ENCODE data around the gene IVNS1ABP. TPM values are rescaled to one million over a fixed set of nuclear protein-coding genes. Genes with fewer than 3 reads are reported as not detected.
"Not testable (repeated sequence)": the region's sequence is repeated elsewhere in the genome, so short reads cannot be mapped to it uniquely, and the experiment has no call there.

IVNS1ABP gene
- total RNA-seq = 100 to 1,000 TPM; 136 to 144 TPM

- peak; percentile 96 for DNase-seq
- ChIA-PET POLR2A (interaction anchor here (0.7 to 4.4 kb wide), 38 partner anchors 9 to 570 kb away, joined by 3 to 62 read pairs (median 8); partner anchors contain the start of genes NIBAN1, SWT1 and TRMT1L), CTCF (interaction anchor here (0.7 to 4.0 kb wide), 13 partner anchors 20 to 364 kb away, joined by 3 to 29 read pairs (median 6); partner anchors contain the start of gene SWT1)
- H3K4me3 Mint-ChIP-seq = peak within 1 kb of the TSS; percentile 95
- H3K27ac Mint-ChIP-seq = peak within 1 kb of the TSS; percentile 96
- peaks cover 52% of the 10 kb centered on the region for H3K36me3 Mint-ChIP-seq (ENCODE audit: low read depth)
- peaks cover 11% of the 10 kb centered on the region for H3K9me3 Mint-ChIP-seq
- H3K4me1 Mint-ChIP-seq = peaks cover 50% of the 10 kb centered on the region
- H3K27me3 Mint-ChIP-seq = no peaks in the 10 kb centered on the region
Observed at GRCh38 chr1:185317034-185317885, at the start of gene IVNS1ABP. TSS of gene IVNS1ABP (minus strand) at chr1:185317243. CDS start at chr1:185309493, 7,750 bp downstream.

GRCh38 chr1:185365951-185366350 is 48.9 kb upstream of the IVNS1ABP start:
- peaks cover 14% of the 10 kb centered on the region for H3K36me3 Mint-ChIP-seq (ENCODE audit: low read depth)
- H3K4me3 Mint-ChIP-seq = no peak overlapping the region
- H3K9me3 Mint-ChIP-seq = peaks cover 16% of the 10 kb centered on the region
- ChIA-PET POLR2A (interaction anchor here (0.6 kb wide), 1 partner anchor 1251 kb away, joined by 3 read pairs; no protein-coding TSS in a partner anchor), CTCF (interaction anchor here (1.5 kb wide), 1 partner anchor 10 kb away, joined by 3 read pairs; no protein-coding TSS in a partner anchor)
- peaks cover 2% of the 10 kb centered on the region for H3K27me3 Mint-ChIP-seq
- H3K4me1 Mint-ChIP-seq = peaks cover 14% of the 10 kb centered on the region
- DNase-seq = no peak
- no peak overlapping the region for H3K27ac Mint-ChIP-seq

GRCh38 chr1:185364528-185364927 is 47.5 kb upstream of the IVNS1ABP start:
- H3K27ac Mint-ChIP-seq, DNase-seq, H3K4me3 Mint-ChIP-seq, POLR2A ChIA-PET, H3K27me3 Mint-ChIP-seq: not testable (repeated sequence)
- Mint-ChIP-seq H3K36me3 (ENCODE audit: low read depth) (peaks cover 17% of the 10 kb centered on the region), H3K9me3 (peaks cover 20% of the 10 kb centered on the region), H3K4me1 (peaks cover 14% of the 10 kb centered on the region)
- CTCF ChIA-PET = interaction anchor here (1.5 kb wide), 1 partner anchor 9 kb away, joined by 3 read pairs; no protein-coding TSS in a partner anchor

GRCh38 chr1:185363205-185363604 is 46.2 kb upstream of the IVNS1ABP start:
- peaks cover 5% of the 10 kb centered on the region for H3K27me3 Mint-ChIP-seq
- no peak overlapping the region for H3K27ac Mint-ChIP-seq
- ChIA-PET POLR2A (no interaction called here), CTCF (no interaction called here)
- H3K36me3 Mint-ChIP-seq (ENCODE audit: low read depth) = peaks cover 19% of the 10 kb centered on the region
- H3K4me3 Mint-ChIP-seq = no peak overlapping the region
- H3K9me3 Mint-ChIP-seq = peaks cover 23% of the 10 kb centered on the region
- DNase-seq = no peak
- H3K4me1 Mint-ChIP-seq = peaks cover 11% of the 10 kb centered on the region

GRCh38 chr1:185360714-185361113 is 43.7 kb upstream of the IVNS1ABP start:
- POLR2A ChIA-PET = interaction anchor here (0.6 kb wide), 1 partner anchor 256 kb away, joined by 3 read pairs; no protein-coding TSS in a partner anchor
- H3K9me3 Mint-ChIP-seq = peaks cover 26% of the 10 kb centered on the region
- CTCF ChIA-PET = no interaction called here
- peaks cover 19% of the 10 kb centered on the region for H3K36me3 Mint-ChIP-seq (ENCODE audit: low read depth)
- peaks cover 11% of the 10 kb centered on the region for H3K4me1 Mint-ChIP-seq
- DNase-seq = no peak
- H3K4me3 Mint-ChIP-seq = no peak overlapping the region
- peaks cover 5% of the 10 kb centered on the region for H3K27me3 Mint-ChIP-seq
- no peak overlapping the region for H3K27ac Mint-ChIP-seq

- Mint-ChIP-seq H3K27me3 (peaks cover 5% of the 10 kb centered on the region), H3K4me1 (peaks cover 11% of the 10 kb centered on the region), H3K9me3 (peaks cover 26% of the 10 kb centered on the region), H3K27ac (no peak overlapping the region), H3K4me3 (no peak overlapping the region), H3K36me3 (ENCODE audit: low read depth) (peaks cover 19% of the 10 kb centered on the region)
- POLR2A ChIA-PET = no interaction called here
- CTCF ChIA-PET = no interaction called here
- DNase-seq = no peak
Observed at GRCh38 chr1:185358957-185359356, 41.9 kb upstream of the IVNS1ABP start.

- peaks cover 5% of the 10 kb centered on the region for H3K36me3 Mint-ChIP-seq (ENCODE audit: low read depth)
- H3K27me3 Mint-ChIP-seq = peaks cover 3% of the 10 kb centered on the region
- H3K4me1 Mint-ChIP-seq = no peaks in the 10 kb centered on the region
- H3K4me3 Mint-ChIP-seq = no peak overlapping the region
- DNase-seq = no peak
- H3K27ac Mint-ChIP-seq = no peak overlapping the region
- POLR2A ChIA-PET = no interaction called here
- H3K9me3 Mint-ChIP-seq = peaks cover 10% of the 10 kb centered on the region
- CTCF ChIA-PET = interaction anchor here (0.8 kb wide), 1 partner anchor 9 kb away, joined by 3 read pairs; no protein-coding TSS in a partner anchor
Observed at GRCh38 chr1:185355947-185356346, 38.9 kb upstream of the IVNS1ABP start.

- H3K36me3 Mint-ChIP-seq (ENCODE audit: low read depth) = no peaks in the 10 kb centered on the region
- no peak overlapping the region for H3K4me3 Mint-ChIP-seq
- no peak overlapping the region for H3K27ac Mint-ChIP-seq
- H3K27me3 Mint-ChIP-seq = no peaks in the 10 kb centered on the region
- POLR2A ChIA-PET = no interaction called here
- H3K4me1 Mint-ChIP-seq = no peaks in the 10 kb centered on the region
- H3K9me3 Mint-ChIP-seq = peaks cover 2% of the 10 kb centered on the region
- DNase-seq = no peak
- CTCF ChIA-PET = interaction anchor here (1.5 kb wide), 1 partner anchor 317 kb away, joined by 3 read pairs; no protein-coding TSS in a partner anchor
Observed at GRCh38 chr1:185353124-185353523, 36.1 kb upstream of the IVNS1ABP start.

- H3K4me1 Mint-ChIP-seq = peaks cover 3% of the 10 kb centered on the region
- no peak overlapping the region for H3K4me3 Mint-ChIP-seq
- no peaks in the 10 kb centered on the region for H3K27me3 Mint-ChIP-seq
- no peaks in the 10 kb centered on the region for H3K36me3 Mint-ChIP-seq (ENCODE audit: low read depth)
- ChIA-PET CTCF (no interaction called here), POLR2A (no interaction called here)
- no peak for DNase-seq
- no peaks in the 10 kb centered on the region for H3K9me3 Mint-ChIP-seq
- H3K27ac Mint-ChIP-seq = no peak overlapping the region
Observed at GRCh38 chr1:185351734-185352466, 34.9 kb upstream of the IVNS1ABP start.

- ChIA-PET CTCF (no interaction called here), POLR2A (no interaction called here)
- H3K27ac Mint-ChIP-seq = no peak overlapping the region
- no peak for DNase-seq
- H3K36me3 Mint-ChIP-seq (ENCODE audit: low read depth) = no peaks in the 10 kb centered on the region
- H3K4me3 Mint-ChIP-seq = no peak overlapping the region
- H3K4me1 Mint-ChIP-seq = peaks cover 5% of the 10 kb centered on the region
- no peaks in the 10 kb centered on the region for H3K9me3 Mint-ChIP-seq
- H3K27me3 Mint-ChIP-seq = no peaks in the 10 kb centered on the region
Observed at GRCh38 chr1:185350027-185350442, 33.0 kb upstream of the IVNS1ABP start.

GRCh38 chr1:185349556-185349955 is 32.5 kb upstream of the IVNS1ABP start:
- ChIA-PET POLR2A (interaction anchor here (1.4 kb wide), 1 partner anchor 11 kb away, joined by 4 read pairs; no protein-coding TSS in a partner anchor), CTCF (interaction anchor here (0.7 kb wide), 1 partner anchor 1063 kb away, joined by 3 read pairs; no protein-coding TSS in a partner anchor)
- DNase-seq = no peak
- Mint-ChIP-seq H3K9me3 (no peaks in the 10 kb centered on the region), H3K4me3 (no peak overlapping the region), H3K27ac (no peak overlapping the region), H3K4me1 (peaks cover 5% of the 10 kb centered on the region), H3K27me3 (no peaks in the 10 kb centered on the region), H3K36me3 (ENCODE audit: low read depth) (no peaks in the 10 kb centered on the region)

GRCh38 chr1:185348985-185349384 is 31.9 kb upstream of the IVNS1ABP start:
- Mint-ChIP-seq H3K27me3 (no peaks in the 10 kb centered on the region), H3K27ac (no peak overlapping the region), H3K36me3 (ENCODE audit: low read depth) (no peaks in the 10 kb centered on the region), H3K4me1 (peaks cover 5% of the 10 kb centered on the region), H3K9me3 (no peaks in the 10 kb centered on the region), H3K4me3 (no peak overlapping the region)
- ChIA-PET CTCF (interaction anchor here (0.6 to 0.7 kb wide), 2 partner anchors 180 to 1064 kb away, joined by 3 to 4 read pairs; no protein-coding TSS in a partner anchor), POLR2A (interaction anchor here (0.9 to 1.4 kb wide), 2 partner anchors 10 to 32 kb away, joined by 3 to 4 read pairs; partner anchors contain the start of gene IVNS1ABP)
- DNase-seq = no peak

- CTCF ChIA-PET = no interaction called here
- Mint-ChIP-seq H3K27ac (no peak overlapping the region), H3K36me3 (ENCODE audit: low read depth) (no peaks in the 10 kb centered on the region), H3K4me1 (peaks cover 5% of the 10 kb centered on the region), H3K9me3 (no peaks in the 10 kb centered on the region), H3K4me3 (no peak overlapping the region), H3K27me3 (no peaks in the 10 kb centered on the region)
- no peak for DNase-seq
- POLR2A ChIA-PET = interaction anchor here (0.9 to 1.4 kb wide), 2 partner anchors 9 to 31 kb away, joined by 3 to 4 read pairs; partner anchors contain the start of gene IVNS1ABP
Observed at GRCh38 chr1:185348296-185348695, 31.3 kb upstream of the IVNS1ABP start.
